HL-60/S4 (cell line): ENCODE results near the gene HEPN1.

Source experiments
- in situ Hi-C: fragments of 300-500 bp; cut with MboI; formaldehyde crosslinking; loops from 2 replicates; pipeline ENCODE4 v1.14.3; 2022; ENCODE audit warnings: low sequenced_read_pairs

HEPN1 gene

DNA sequence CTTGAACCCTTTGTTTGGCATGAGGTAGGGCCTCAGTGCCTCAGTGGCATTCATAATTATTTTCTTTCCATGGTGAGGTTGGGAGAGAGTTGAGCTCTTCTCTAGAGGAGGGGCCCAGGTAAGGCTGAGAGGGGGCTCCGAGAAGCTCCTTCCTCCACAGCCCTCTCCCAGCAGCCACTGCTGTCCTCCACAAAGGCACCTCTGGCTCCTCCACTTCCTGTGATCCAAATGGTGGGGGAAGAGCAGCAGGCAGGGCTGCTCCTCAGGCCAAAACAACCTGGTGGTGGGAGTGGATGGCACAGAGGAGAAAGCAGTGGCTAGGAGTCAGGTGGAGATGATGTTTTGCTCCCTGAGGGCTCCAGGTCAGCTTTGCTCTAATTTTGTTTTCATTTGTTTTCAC is 34.7 kb upstream of the HEPN1 start:
- in situ Hi-C loops = no loop called here

- in situ Hi-C loops = no loop called here
Measured at GRCh38 chr11:124884869-124885479, 34.1 kb upstream of the HEPN1 start.

DNA sequence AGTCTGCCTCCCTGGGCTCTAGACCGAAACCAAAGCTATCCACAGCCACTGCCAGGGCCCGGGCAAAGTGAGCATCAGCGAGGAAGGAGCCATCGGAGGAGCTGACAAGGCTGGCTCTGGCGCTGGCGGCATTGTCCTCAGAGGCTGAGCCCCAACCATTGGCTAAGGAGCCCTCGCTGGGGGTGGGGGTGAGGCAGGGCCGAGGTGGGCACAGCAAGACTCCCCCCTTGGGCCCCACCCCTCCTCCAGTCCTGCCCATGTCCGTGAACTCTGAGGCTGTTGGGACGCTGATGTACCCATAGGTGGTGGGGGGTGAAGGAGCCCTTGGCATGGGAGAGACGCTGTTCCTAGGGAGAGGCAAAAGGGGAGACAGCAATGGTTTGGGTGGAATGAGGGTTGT is 32.6 kb upstream of the HEPN1 start:
- in situ Hi-C loops = no loop called here

- in situ Hi-C loops = no loop called here
Measured at GRCh38 chr11:124886978-124887666, 31.9 kb upstream of the HEPN1 start.

DNA sequence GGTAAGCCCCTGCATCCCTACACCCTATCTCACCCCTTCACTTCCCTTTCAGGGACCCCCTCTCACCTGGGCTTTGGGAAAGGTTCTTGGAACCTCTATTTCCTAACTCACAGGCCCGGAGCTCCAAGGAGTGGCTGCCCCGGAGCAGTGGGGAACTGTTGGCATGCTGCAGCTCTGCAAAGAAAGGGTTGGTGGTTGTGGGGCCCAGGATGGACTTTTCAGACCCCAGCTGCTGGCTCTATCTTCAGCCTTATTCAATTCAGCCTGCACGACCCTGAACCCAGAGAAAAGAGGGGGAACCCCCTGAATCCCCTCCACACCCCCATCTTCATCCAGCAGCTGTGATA is 31.4 kb upstream of the HEPN1 start:
- in situ Hi-C loops = no loop called here

DNA sequence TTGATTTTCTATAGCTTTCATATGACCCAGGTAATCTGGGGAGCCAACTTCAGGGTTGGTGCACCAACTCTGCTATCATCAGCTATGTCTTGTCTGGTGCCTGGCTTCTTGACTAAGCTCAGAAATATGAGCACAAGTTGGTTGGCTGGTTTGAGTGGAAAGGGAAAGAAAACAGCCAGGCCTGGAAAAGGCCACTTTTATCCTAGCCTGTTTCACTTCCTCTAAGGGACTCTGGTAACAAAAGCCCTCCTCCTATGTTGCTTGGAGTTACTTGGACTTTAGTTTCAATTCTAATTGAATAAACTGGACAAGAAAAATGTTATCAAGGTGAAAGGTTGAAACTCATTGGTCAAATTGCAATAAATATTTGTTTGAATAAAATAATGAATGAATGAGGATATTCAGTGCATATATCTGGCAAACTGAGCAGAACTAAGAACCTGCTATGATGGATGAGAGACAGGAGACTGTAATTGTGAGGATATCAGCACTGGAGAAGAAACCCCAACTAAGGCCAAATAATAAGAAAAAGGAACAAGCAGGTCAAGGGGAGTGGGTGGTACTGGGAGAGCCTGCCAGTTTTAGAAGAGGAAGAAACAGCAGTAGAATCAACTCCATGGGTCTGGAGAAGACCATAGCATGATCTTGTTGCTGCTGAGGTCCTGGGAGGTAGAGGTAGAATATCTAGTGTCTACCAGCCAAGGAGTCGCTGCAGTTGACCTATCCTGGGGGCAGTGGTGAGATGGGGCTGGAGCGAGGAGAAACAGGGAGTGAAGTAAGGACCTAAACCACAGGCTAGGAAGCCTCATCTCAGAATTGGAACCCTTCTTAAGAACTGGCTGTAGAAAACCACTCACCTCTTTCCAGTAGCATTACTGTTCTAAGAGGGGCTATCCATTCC is 29.6 kb upstream of the HEPN1 start:
- in situ Hi-C loops = no loop called here

DNA sequence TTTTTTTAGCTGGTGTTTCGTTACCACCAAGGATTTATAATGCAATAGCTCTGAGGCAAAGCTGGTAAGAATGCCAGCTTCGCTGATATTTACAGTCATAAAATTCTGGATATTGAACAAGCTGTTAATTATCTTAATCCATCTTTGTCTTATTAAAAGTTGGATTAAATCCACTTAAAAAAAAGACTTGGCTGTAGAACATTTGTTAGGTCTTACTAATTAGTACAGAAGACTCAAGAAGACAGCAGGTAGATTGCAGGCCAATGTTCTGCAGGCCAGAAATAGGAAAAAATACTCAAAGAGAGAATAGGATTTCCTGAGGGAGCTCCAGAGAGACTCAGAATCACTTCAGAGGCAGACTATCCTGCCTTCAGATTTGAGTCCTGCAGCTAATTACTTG is 28.9 kb upstream of the HEPN1 start:
- in situ Hi-C loops = no loop called here

DNA sequence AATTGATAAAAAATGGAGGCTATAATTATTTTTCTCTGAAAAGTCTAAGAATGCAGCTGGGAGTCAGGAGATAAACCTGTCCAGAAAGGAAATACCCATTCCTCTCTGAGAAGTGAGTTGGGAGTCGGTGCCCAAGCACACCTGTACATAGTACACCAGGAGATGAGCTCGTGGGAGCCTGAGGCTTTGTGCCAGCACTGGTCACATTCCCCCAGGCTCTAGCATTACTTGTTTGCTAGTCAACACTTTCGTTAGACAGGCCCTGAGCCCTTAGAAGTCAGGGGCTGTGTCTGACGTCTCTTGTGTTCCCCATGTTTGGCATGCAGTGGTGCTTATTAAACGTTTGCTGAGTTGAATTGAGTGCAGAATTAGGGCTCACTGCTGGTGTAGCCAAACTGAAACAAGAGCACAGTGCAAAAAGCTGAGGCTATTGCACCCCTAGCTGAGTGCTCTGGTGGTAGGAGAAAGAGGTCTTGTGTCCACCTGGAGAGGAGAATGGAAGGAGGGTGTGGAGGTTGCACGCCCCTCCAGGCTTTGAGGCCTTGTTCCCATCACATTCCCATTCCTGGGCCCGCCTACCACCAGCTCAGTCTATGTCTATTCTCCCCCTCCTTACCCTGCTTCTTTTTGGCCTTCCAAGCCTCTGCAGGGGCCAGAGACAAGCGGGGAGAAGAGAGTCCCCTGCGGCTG is 28.2 kb upstream of the HEPN1 start:
- in situ Hi-C loops = no loop called here

DNA sequence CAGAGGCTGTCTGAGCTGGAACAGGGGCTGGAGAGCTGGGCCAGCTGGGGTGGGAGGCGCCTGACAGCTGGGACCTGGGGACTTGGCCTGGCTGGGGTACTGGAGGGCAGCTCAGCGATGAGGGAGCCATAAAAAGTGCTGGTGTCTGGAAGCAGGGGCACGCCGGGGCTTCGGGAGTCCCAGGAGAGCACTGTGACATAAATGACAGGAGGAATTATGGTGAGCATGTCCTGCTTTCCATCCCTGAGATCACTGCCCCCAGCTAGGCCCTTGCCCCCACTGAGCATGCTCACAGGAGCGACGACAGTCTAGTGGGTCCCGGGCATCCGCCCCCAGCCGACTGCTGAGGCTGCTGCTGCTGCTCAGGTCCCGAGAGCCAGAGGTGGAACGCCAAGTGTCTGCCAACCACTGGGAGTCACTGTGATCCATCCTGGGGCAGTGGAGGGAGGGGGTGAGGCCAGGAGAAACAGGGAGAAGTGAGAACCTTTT is 27.6 kb upstream of the HEPN1 start:
- in situ Hi-C loops = no loop called here

DNA sequence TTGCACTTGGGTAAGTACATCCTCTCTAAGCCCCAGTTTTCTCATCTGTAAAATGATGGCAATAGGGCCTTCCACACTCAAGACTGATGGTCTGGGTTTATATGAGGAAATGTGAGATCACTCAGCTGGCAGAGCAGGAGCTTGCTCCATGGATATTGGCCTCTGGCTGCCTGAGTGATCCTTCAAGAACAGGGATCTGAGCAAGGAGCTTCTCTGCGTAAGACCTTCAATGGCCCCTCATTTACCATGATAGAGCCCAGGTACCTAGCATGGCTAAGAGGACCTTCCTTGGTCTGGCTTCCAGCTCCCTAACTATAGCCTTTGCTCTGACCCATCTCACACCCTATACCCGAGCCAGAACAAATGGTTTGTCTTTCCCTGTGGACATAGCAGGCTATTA is 26.9 kb upstream of the HEPN1 start:
- in situ Hi-C loops = no loop called here

DNA sequence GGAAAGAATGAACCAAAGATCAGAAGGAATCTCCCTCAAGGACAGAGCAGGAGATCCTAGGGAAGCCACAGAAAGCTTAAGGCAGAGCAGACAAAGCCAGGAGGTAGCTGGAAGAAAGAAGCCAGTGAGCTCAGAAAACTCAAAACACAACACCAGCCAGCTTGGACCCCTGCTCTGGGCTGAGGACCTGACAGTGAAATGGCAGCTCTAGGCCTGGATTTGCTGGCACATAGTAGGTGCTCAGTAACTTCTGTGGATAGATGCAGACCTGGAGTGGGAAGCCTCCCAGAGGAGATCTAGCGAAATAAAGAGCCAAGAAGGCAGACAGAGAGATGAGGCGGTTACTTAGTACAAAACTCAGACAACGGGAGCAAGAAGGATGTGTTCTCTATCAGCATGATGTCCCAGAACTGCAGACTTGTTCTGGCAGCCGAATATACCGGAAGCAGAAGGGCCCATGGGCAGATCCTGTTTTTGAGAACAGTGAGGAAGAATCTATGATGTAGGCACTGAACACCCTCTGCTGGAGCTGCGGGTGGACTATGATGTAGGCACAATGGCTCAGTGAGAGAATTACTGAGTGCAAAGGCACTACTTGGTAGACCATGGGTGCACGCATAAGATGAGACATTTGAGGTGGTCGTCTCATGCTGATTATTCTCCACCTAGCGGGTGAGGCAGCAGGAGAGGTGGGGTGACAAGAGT is 26.1 kb upstream of the HEPN1 start:
- in situ Hi-C loops = no loop called here

DNA sequence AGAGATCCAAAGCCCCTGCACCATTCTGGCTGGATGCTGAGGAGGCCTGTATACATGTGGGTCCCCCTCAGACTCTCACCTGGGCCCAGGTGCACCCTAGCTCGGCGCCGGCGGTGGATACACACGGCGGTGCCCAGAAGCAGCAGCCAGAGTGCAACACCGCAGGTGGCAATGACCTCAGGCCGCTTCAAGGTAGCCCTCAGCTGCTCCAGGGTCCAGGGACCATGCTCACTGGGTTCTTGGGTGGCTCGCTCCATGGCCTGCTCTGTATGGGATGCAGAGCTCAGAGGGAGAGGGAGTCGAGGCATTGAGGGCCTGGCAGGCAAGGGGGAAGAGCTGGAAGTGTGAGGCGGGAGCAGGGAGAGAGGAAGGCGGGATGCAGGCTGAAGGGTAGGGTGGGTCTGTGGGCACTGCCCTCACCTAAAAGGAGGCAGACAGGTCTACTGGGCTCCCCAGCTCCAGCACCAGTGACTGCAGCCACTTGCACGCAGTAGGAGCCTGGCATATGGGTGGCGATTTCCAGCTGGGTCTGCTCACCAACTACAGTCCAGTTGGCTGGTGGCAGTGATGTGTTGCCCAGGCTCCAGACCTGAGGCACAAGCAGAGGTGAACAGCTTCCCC is 25.2 kb upstream of the HEPN1 start:
- in situ Hi-C loops = no loop called here

DNA sequence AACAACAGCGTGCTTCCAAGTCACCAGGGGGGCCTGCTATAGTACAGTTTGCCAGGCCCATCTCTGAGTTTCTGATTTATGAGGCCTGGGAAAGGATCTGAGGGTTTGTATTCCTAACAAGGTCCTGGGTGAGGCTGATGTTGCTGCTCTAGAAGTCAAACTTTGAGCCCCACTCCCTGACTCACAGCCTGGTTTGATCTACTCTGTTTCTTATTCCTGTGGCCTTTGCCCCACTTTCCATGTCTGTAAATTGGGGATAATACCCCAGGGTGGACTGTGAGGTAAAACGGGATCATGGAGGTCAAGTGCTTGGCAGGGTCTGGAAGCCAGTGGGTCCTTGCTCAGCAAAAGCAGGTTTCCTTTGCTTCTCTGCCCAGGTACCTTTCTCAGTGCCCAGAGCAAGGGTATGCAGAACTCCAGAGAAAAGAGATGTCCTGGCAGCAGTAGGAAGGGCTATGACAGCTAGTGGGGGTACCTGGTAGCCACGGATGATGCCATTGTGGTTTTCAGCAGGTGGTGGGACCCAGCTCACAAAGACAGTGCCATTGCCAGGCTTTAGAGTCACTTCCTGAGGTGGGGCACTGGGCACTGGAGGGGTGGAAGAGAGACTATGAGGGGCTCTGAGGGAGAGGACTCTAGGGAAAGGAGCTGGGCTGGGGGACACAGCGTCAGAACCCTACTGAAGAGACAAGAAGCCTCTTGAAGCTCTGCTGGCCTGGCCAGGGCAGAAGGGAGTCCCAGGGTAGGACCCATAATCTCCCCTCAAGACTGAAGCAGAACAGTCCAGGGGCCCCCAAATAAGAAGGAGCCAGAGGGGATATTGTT is 24.2 kb upstream of the HEPN1 start:
- in situ Hi-C loops = no loop called here

DNA sequence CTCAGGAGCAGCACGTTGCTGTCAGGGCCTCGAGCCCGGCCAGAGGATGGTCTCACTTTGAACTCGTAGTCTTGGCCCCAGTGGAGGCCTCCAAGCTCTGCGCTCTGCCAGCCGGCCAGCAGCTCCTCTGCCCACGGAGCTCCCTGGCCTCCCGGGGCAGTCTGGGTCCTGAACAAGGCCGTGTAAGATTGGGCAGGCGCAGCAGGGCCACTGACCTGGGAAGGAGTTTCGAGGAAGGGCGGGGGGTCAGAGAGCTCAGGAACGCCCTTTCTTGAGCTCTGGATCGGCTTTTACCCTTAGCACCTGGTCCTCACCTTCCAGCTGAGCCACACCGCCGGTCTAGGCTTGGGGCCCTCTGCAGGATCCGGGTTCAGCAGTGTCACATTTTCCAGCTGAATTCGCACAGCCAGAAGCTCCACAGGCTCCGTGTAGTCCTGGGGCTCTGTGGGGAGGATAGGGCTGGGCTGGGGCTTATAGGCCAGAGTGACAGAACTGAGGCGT is 23.5 kb upstream of the HEPN1 start:
- in situ Hi-C loops = no loop called here

DNA sequence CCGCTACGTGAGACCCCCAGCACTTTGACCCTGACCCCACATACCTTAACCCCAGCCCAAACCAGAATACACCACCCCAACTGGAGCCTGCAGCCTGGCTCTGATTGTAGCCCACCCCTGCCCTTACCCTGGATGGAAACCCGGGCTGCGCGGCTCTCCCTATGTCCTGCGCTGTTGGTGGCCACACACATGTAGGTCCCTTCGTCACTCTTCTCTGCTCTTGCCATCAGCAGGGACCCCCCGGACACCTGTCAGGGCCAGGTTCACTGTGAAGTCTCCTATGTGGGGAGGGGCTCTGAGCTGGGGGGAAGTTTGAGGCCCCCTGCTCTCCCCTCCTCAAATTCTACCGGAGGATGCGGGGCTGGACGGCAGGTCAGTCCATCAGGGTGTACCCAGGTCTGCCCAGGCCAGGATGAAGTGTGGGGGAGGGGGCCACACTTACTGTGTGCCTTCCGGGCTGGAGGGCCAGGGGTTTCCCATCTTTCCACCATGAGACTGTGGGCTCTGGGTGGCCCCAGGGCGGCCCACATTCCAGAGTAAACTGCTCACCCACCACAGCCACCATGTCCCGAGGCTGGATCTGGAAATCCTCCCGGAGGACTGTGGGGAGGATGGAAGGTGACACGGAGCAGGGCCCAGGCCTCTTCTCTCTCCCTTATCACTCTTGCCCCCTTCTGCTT is 22.8 kb upstream of the HEPN1 start:
- in situ Hi-C loops = no loop called here

DNA sequence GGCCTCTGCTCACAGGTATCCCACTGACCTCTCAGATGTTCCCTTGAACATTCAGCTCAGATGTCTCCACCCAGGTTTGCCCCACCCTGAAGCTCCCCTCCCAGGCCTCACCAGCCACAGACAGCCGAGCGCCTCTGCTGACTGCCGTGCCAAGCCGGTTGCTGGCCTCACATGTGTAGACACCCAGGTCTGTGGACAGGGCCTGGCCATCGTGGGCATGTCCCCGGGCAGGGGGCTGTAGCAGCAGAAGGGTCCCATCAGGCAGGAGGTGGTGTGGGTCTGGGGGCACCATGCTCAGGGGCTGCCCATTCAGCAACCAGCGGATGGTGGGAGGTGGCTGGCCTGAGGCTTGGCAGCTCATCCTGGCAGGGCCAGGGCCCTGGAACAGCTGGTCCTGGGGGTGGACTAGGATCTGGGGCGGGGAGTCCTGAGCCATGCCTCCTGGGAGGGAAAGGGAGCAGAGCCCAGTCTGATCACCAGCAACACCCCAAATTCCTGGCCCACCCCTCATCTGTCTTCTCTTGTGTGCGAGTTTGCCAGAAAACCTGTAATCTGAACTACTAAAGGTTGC is 22.1 kb upstream of the HEPN1 start:
- in situ Hi-C loops = no loop called here

DNA sequence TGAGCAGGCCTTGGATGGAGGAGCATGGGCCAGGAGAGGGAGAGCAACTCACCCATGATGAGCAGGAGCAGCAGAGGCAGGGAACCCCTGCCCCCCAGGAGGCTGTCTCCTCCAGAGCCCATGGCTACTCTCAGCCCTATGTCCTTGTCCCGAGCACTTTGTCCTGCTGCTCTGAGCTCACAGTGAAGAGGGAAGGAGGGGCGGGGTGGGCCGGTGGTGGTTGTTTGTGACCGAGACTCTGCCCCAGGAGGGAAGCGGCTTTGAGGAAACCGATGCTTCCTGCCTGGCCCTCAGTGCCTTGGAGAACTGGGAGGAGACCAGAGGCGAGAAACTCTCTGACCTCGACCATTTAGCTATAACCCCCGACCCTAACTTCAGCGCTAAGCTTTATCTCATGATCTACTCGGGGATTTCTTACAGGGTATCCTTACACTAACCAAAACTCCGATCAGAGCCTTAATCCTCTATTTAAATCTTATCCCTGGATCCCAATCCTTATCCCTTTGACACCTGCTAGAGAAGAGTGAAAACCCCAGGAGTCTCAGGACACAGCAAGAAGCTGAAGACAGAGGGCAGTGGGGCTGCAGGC is 21.3 kb upstream of the HEPN1 start, which contains the start of gene ROBO4:
TSS of gene ROBO4 (minus strand) at position 192 of the 589 bp plus-strand sequence. CDS start at position 122, 70 bp downstream.
- in situ Hi-C loops = no loop called here

GRCh38 chr11:124898263-124898680 is 20.8 kb upstream of the HEPN1 start:
- in situ Hi-C loops = no loop called here
